Measurements from ENCODE around the gene CMTM7. TPM values are rescaled to one million over a fixed set of nuclear protein-coding genes. Genes with fewer than 3 reads are reported as not detected.

CMTM7 gene
- total and polyA plus RNA-seq, 2 of the 13 experiments (the other 11 are each of a cell fraction or from before 2014, with no cell fraction given), result 20.9 to 21.4 TPM

GRCh38 chr3:32500231-32500630, 108.6 kb downstream of the CMTM7 start:
- TF ChIP-seq LCORL (IDR thresholded peaks at IDR 0.05) (no peak), LCORL (CRISPR knock-in tag; IDR thresholded peaks at IDR 0.05) (no peak), MZF1 (CRISPR knock-in tag; IDR thresholded peaks at IDR 0.05; ENCODE audit: borderline replicate concordance) (no peak), TCF7 (IDR thresholded peaks at IDR 0.05; ENCODE audit: low read depth) (no peak), CC2D1A (CRISPR knock-in tag; IDR thresholded peaks at IDR 0.05) (no peak), CEBPB (IDR thresholded peaks at IDR 0.05; ENCODE audit: borderline replicate concordance, low read depth, low read length) (no peak)
- 55% methylated on average over 2 of the region's 2 CpGs for WGBS (ENCODE audit: low lambda C conversion rate)
- peaks cover 34% of the 10 kb centered on the region for H3K79me2 ChIP-seq (ENCODE audit: insufficient read depth, low read length)
- no peaks in the 10 kb centered on the region for H3K9me3 ChIP-seq (ENCODE audit: low read length)
- peaks cover 49% of the 10 kb centered on the region for H3K4me1 ChIP-seq (ENCODE audit: insufficient read depth, low read length)
- ATAC-seq (no peak), FAIRE-seq (no peak), DNase-seq (ENCODE audit: low spot score) (no peak)
- no TSS peak for BruUV-seq (replicated peaks)
- H3K27me3 ChIP-seq (ENCODE audit: control insufficient read depth in 1 of 2, insufficient read depth in 2 of 2, low read length in 2 of 2), result no peaks in the 10 kb centered on the region; a peak in 1 of 5 replicates
- H3K4me3 ChIP-seq (replicated peaks in 1 of 3; ENCODE audit: insufficient read depth in 1 of 3, low read depth in 2 of 3, low read length in 3 of 3), result peak overlapping the region in 2 of 3 experiments; percentile 82 to 97; a peak in 2 of 6 replicates
- H2AFZ ChIP-seq (ENCODE audit: low read length), result no peak overlapping the region
- H3K9ac ChIP-seq (ENCODE audit: insufficient read depth, low read depth, low read length), result 0 out of 2 replicates have a peak overlapping the region, but pooled peaks have one; percentile 12
- H3K4me2 ChIP-seq (ENCODE audit: low read depth, low read length), result peak overlapping the region; percentile 85
- H3K27ac ChIP-seq (ENCODE audit: extremely low read length, insufficient read depth, low read length), result no peak overlapping the region
- intact Hi-C loops (cut with micrococcal nuclease; ENCODE audit: unreplicated experiment), result loop anchor here (10.0 kb wide), 1 partner anchor 105 kb away; the partner anchor contains the start of gene CMTM7
- ChIA-PET POLR2A (no interaction called here), CTCF (ENCODE audit: low intra/inter-chr PET ratio, low total read pairs) (no interaction called here)
- H3K36me3 ChIP-seq (replicated peaks in 1 of 2; ENCODE audit: control insufficient read depth in 1 of 2, insufficient read depth in 2 of 2, low read length in 2 of 2), result no peaks in the 10 kb centered on the region
- no peaks in the 10 kb centered on the region for H4K20me1 ChIP-seq (ENCODE audit: insufficient read depth, low read length)
- in situ Hi-C loops (cut with HindIII; ENCODE audit: extremely low pct_ligation_motif_present, low pct_unique_long_range_greater_than_20kb), result loop anchor here (10.0 kb wide), 1 partner anchor 435 kb away; no protein-coding TSS in a partner anchor

- in situ Hi-C loops (cut with HindIII; ENCODE audit: extremely low pct_ligation_motif_present, low pct_unique_long_range_greater_than_20kb), result loop anchor here (10.0 kb wide), 1 partner anchor 434 kb away; no protein-coding TSS in a partner anchor
- H3K4me1 ChIP-seq (ENCODE audit: insufficient read depth, low read length), result peaks cover 47% of the 10 kb centered on the region
- H3K9ac ChIP-seq (ENCODE audit: insufficient read depth, low read depth, low read length), result peak overlapping the region; percentile 87
- H3K4me2 ChIP-seq (ENCODE audit: low read depth, low read length), result peak overlapping the region; percentile 85
- peaks cover 30% of the 10 kb centered on the region for H3K79me2 ChIP-seq (ENCODE audit: insufficient read depth, low read length)
- 6% methylated on average over 25 of the region's 25 CpGs for WGBS (ENCODE audit: low lambda C conversion rate)
- H3K27ac ChIP-seq (ENCODE audit: extremely low read length, insufficient read depth, low read length), result no peak overlapping the region
- ChIA-PET POLR2A (interaction anchor here (0.7 kb wide), 1 partner anchor 19 kb away, joined by 5 read pairs; no protein-coding TSS in a partner anchor), CTCF (ENCODE audit: low intra/inter-chr PET ratio, low total read pairs) (no interaction called here)
- peak overlapping the region; percentile 76 to 97 (median 82) for H3K4me3 ChIP-seq (replicated peaks in 1 of 3; ENCODE audit: insufficient read depth in 1 of 3, low read depth in 2 of 3, low read length in 3 of 3)
- BruUV-seq (replicated peaks), result TSS peak; percentile 61
- no peaks in the 10 kb centered on the region; a peak in 1 of 5 replicates for H3K27me3 ChIP-seq (ENCODE audit: control insufficient read depth in 1 of 2, insufficient read depth in 2 of 2, low read length in 2 of 2)
- H3K36me3 ChIP-seq (replicated peaks in 1 of 2; ENCODE audit: control insufficient read depth in 1 of 2, insufficient read depth in 2 of 2, low read length in 2 of 2), result no peaks in the 10 kb centered on the region
- H3K9me3 ChIP-seq (ENCODE audit: low read length), result no peaks in the 10 kb centered on the region
- no peak overlapping the region for H2AFZ ChIP-seq (ENCODE audit: low read length)
- intact Hi-C loops (cut with micrococcal nuclease; ENCODE audit: unreplicated experiment), result loop anchor here (10.0 kb wide), 1 partner anchor 106 kb away; the partner anchor contains the start of gene CMTM7
- ATAC-seq (no peak), DNase-seq (ENCODE audit: low spot score) (no peak), FAIRE-seq (no peak)
- no peaks in the 10 kb centered on the region for H4K20me1 ChIP-seq (ENCODE audit: insufficient read depth, low read length)
- TF ChIP-seq GMEB1 (CRISPR knock-in tag; IDR thresholded peaks at IDR 0.05; ENCODE audit: borderline replicate concordance) (no peak), ZNF362 (CRISPR knock-in tag; IDR thresholded peaks at IDR 0.05; ENCODE audit: borderline replicate concordance) (peak; percentile 81; the same call in 1 of the 2 replicates), ZBTB7B (CRISPR knock-in tag; IDR thresholded peaks at IDR 0.05) (no peak), HMGXB4 (CRISPR knock-in tag; IDR thresholded peaks at IDR 0.05; ENCODE audit: borderline replicate concordance in 1 of 2, low read depth in 1 of 2) (no peak), SP4 (CRISPR knock-in tag; IDR thresholded peaks at IDR 0.05) (no peak)
Observed at GRCh38 chr3:32500880-32501782, 109.5 kb downstream of the CMTM7 start.
